Right cardiac atrium (tissue), 5 donors: Measurements from ENCODE around the gene NR2C2AP. TPM values are rescaled to one million over a fixed set of nuclear protein-coding genes. Genes with fewer than 3 reads are reported as not detected.

ENCODE experiments used
- ATAC-seq, 2 donors: fragments of 200-7000 bp; cut with Tn5 transposase; one replicate each; pipeline versions ENCODE4 v1.8.0 to v1.9.1; 2020; ENCODE audit warnings: moderate library complexity in 2 of 2, mild to moderate bottlenecking in 1 of 2
- DNase-seq, 3 donors: peaks; one replicate each; pipeline ENCODE4 v3.0.0-alpha.2; 2020
- H3K27ac ChIP-seq: one replicate; pipeline ENCODE4 v1.5.1; 2013; ENCODE audit warnings: mild to moderate bottlenecking, low read length, control low read depth, moderate library complexity
- H3K27me3 ChIP-seq: one replicate; pipeline ENCODE4 v1.6.1; 2013; ENCODE audit not compliant: control insufficient read depth, insufficient read depth
- H3K4me1 ChIP-seq: one replicate; pipeline ENCODE4 v1.6.1; 2013; ENCODE audit warnings: low read length; ENCODE audit not compliant: control insufficient read depth, insufficient read depth
- H3K4me3 ChIP-seq: one replicate; pipeline ENCODE4 v1.5.1; 2013; ENCODE audit warnings: low read length, control low read depth
- H3K9me3 ChIP-seq: one replicate; pipeline ENCODE4 v1.6.1; 2013; ENCODE audit warnings: low read length; ENCODE audit not compliant: control insufficient read depth
- WGBS: extraction: QIAGEN DNeasy Blood & Tissue Kit; methylation state at CpG from one replicate; pipeline ENCODE4 v1.1.7; 2013; 5-methylcytosine and 5-hydroxymethylcytosine counted together
- intact Hi-C, 4 donors: fragments of 100-400 bp; cut with DNase I; formaldehyde crosslinking; loops; one replicate each; pipeline versions ENCODE4 v1.11.0 to v1.14.0; 2022 to 2023
- polyA plus RNA-seq: library from polyadenylated mRNA; stranded (reverse); fragments of 200-250 nt; gene quantifications from one replicate; pipeline ENCODE4 v1.2.3, GENCODE V29; 2013
- total RNA-seq, 4 donors: library from RNA; stranded (reverse); fragmentation: NEBNext Ultra II Directional; extraction: Animal tissue kit (Norgen Biotek cat#: 25700); gene quantifications; one replicate each; pipeline ENCODE4 v1.2.1, GENCODE V29; 2021
- donor health status: healthy with polysubstance abuse.
- donor health status: DM: no; HTN: yes; CAD: no.
- donor health status: DM: no; HTN: no; CAD: no.
- donor health status: DM: no; HTN: yes; CAD: no; lungs with severe emphysema.
- donor health status: DM: yes; HTN: yes; CAD: no.

The NR2C2AP gene
- total and polyA plus RNA-seq, 5 donors: 6.4 to 10.0 (median 6.9) TPM

GRCh38 chr19:19160461-19161035, 42.7 kb downstream of the NR2C2AP start:
- DNase-seq (no peak), ATAC-seq (no peak)
- WGBS: 54% methylated on average over 26 of the region's 26 CpGs
- Histone ChIP-seq H3K27me3 (no peaks in the 10 kb centered on the region), H3K9me3 (no peaks in the 10 kb centered on the region), H3K4me1 (no peaks in the 10 kb centered on the region), H3K27ac (no peak overlapping the region), H3K4me3 (no peak overlapping the region)
- intact Hi-C loops: no loop called here

GRCh38 chr19:19159534-19159933, 43.7 kb downstream of the NR2C2AP start:
- no peak overlapping the region for H3K4me3 ChIP-seq
- ATAC-seq (no peak), DNase-seq (no peak)
- no peak overlapping the region for H3K27ac ChIP-seq
- no peaks in the 10 kb centered on the region for H3K9me3 ChIP-seq
- intact Hi-C loops: no loop called here
- H3K27me3 ChIP-seq: no peaks in the 10 kb centered on the region
- no peaks in the 10 kb centered on the region for H3K4me1 ChIP-seq
- WGBS: 87% methylated on average over 4 of the region's 4 CpGs

GRCh38 chr19:19157808-19158207, 45.4 kb downstream of the NR2C2AP start:
- Histone ChIP-seq H3K27ac (no peak overlapping the region), H3K27me3 (no peaks in the 10 kb centered on the region), H3K9me3 (no peaks in the 10 kb centered on the region), H3K4me1 (no peaks in the 10 kb centered on the region), H3K4me3 (no peak overlapping the region)
- DNase-seq: no peak
- intact Hi-C loops: no loop called here
- no peak for ATAC-seq
- 78% methylated on average over 6 of the region's 6 CpGs for WGBS

GRCh38 chr19:19155495-19156219, 47.6 kb downstream of the NR2C2AP start:
- no peaks in the 10 kb centered on the region for H3K4me1 ChIP-seq
- no peak for DNase-seq
- no peaks in the 10 kb centered on the region for H3K9me3 ChIP-seq
- no peak overlapping the region for H3K4me3 ChIP-seq
- intact Hi-C loops: no loop called here
- 89% methylated on average over 10 of the region's 10 CpGs for WGBS
- H3K27ac ChIP-seq: no peak overlapping the region
- H3K27me3 ChIP-seq: no peaks in the 10 kb centered on the region
- ATAC-seq: no peak

GRCh38 chr19:19154768-19155494, 48.3 kb downstream of the NR2C2AP start:
- H3K27ac ChIP-seq: no peak overlapping the region
- no peak for ATAC-seq
- no peaks in the 10 kb centered on the region for H3K27me3 ChIP-seq
- intact Hi-C loops: no loop called here
- no peak for DNase-seq
- H3K4me1 ChIP-seq: no peaks in the 10 kb centered on the region
- H3K4me3 ChIP-seq: no peak overlapping the region
- H3K9me3 ChIP-seq: no peaks in the 10 kb centered on the region
- 95% methylated on average over 6 of the region's 6 CpGs for WGBS

- 66% methylated on average over 13 of the region's 13 CpGs for WGBS
- no peaks in the 10 kb centered on the region for H3K9me3 ChIP-seq
- ATAC-seq: no peak
- H3K4me3 ChIP-seq: no peak overlapping the region
- DNase-seq: peak in 1 of 3 donors; percentile 68
- H3K27ac ChIP-seq: no peak overlapping the region
- H3K27me3 ChIP-seq: no peaks in the 10 kb centered on the region
- intact Hi-C loops: no loop called here
- no peaks in the 10 kb centered on the region for H3K4me1 ChIP-seq
Measured at GRCh38 chr19:19152668-19153384, 50.4 kb downstream of the NR2C2AP start.

- ATAC-seq: no peak
- 77% methylated on average over 11 of the region's 11 CpGs for WGBS
Measured at GRCh38 chr19:19151418-19151817, 51.8 kb downstream of the NR2C2AP start.

More at GRCh38 chr19:19151418-19151817, 51.8 kb downstream of the NR2C2AP start:
- intact Hi-C loops: no loop called here
- H3K27ac ChIP-seq: no peak overlapping the region
- H3K9me3 ChIP-seq: no peaks in the 10 kb centered on the region
- H3K27me3 ChIP-seq: no peaks in the 10 kb centered on the region
- no peak overlapping the region for H3K4me3 ChIP-seq
- peak in 2 of 3 donors; percentile 16 to 24 for DNase-seq
- H3K4me1 ChIP-seq: no peaks in the 10 kb centered on the region

Other genes with a start within 250 kb of the NR2C2AP start
- gene SUGP2, start 169.9 kb downstream of the NR2C2AP start, total RNA-seq: 10 to 100 TPM; 50.3 to 77.7 (median 71.0) TPM
- 48.3 TPM for gene SUGP2, start 169.9 kb downstream of the NR2C2AP start, polyA plus RNA-seq
- 10 to 100 TPM; 12.1 to 14.7 (median 13.8) TPM for gene ARMC6, start 169.8 kb downstream of the NR2C2AP start, total RNA-seq
- gene ARMC6, start 169.8 kb downstream of the NR2C2AP start, polyA plus RNA-seq: 16.7 TPM
- 10 to 100 TPM; 13.4 to 18.7 (median 13.7) TPM for gene SLC25A42, start 139.4 kb downstream of the NR2C2AP start, total RNA-seq
- gene SLC25A42, start 139.4 kb downstream of the NR2C2AP start, polyA plus RNA-seq: 15.7 TPM
- gene TMEM161A, start 64.9 kb downstream of the NR2C2AP start, total RNA-seq: 10 to 100 TPM; 14.0 to 27.0 (median 21.0) TPM
- 19.5 TPM for gene TMEM161A, start 64.9 kb downstream of the NR2C2AP start, polyA plus RNA-seq
- 1 to 10 TPM in 1 of 4 donors, under 1 TPM in 3; 0.42 to 1.1 (median 0.47) TPM for gene MEF2B, start 33.2 kb downstream of the NR2C2AP start, total RNA-seq
- gene MEF2B, start 33.2 kb downstream of the NR2C2AP start, polyA plus RNA-seq: 0.23 TPM
- 10 to 100 TPM; 27.5 to 33.2 (median 31.3) TPM for gene BORCS8, start 11.3 kb downstream of the NR2C2AP start, total RNA-seq
- gene BORCS8, start 11.3 kb downstream of the NR2C2AP start, polyA plus RNA-seq: 30.3 TPM
- 10 to 100 TPM; 35.2 to 46.1 (median 44.7) TPM for gene RFXANK, start 11.2 kb downstream of the NR2C2AP start, total RNA-seq
- gene RFXANK, start 11.2 kb downstream of the NR2C2AP start, polyA plus RNA-seq: 55.0 TPM
- gene NCAN, start 8.5 kb upstream of the NR2C2AP start, total RNA-seq: not detected
- not detected for gene NCAN, start 8.5 kb upstream of the NR2C2AP start, polyA plus RNA-seq
- gene TM6SF2, start 69.9 kb upstream of the NR2C2AP start, total RNA-seq: 1 to 10 TPM in 1 of 4 donors, under 1 TPM in 3; 0.48 to 1.3 (median 0.90) TPM
- gene TM6SF2, start 69.9 kb upstream of the NR2C2AP start, polyA plus RNA-seq: 0.34 TPM
- gene SUGP1, start 117.1 kb upstream of the NR2C2AP start, total RNA-seq: 10 to 100 TPM; 34.8 to 44.9 (median 41.5) TPM
- gene SUGP1, start 117.1 kb upstream of the NR2C2AP start, polyA plus RNA-seq: 27.4 TPM
- gene MAU2, start 117.4 kb upstream of the NR2C2AP start, total RNA-seq: 10 to 100 TPM; 26.5 to 36.2 (median 32.2) TPM
- 20.5 TPM for gene MAU2, start 117.4 kb upstream of the NR2C2AP start, polyA plus RNA-seq
- gene GATAD2A, start 202.3 kb upstream of the NR2C2AP start, total RNA-seq: 10 to 100 TPM; 31.4 to 53.9 (median 36.0) TPM
- 12.2 TPM for gene GATAD2A, start 202.3 kb upstream of the NR2C2AP start, polyA plus RNA-seq